Measurements from ENCODE around the gene SLC25A10.

SLC25A10 gene

GRCh38 chr17:81713556-81714411, 1.7 kb downstream of the SLC25A10 start:
- no peak for DNase-seq (ENCODE audit: low read depth, low spot score)
- no peak overlapping the region for H3K4me3 ChIP-seq (ENCODE audit: low read depth, low read length)
- POLR2A ChIA-PET, result interaction anchor here (0.7 to 2.9 kb wide), 3 partner anchors 11 to 155 kb away, joined by 3 to 14 read pairs (median 3); partner anchors contain the start of genes MCRIP1 and MRPL12
- TF ChIP-seq, protein P1, sequence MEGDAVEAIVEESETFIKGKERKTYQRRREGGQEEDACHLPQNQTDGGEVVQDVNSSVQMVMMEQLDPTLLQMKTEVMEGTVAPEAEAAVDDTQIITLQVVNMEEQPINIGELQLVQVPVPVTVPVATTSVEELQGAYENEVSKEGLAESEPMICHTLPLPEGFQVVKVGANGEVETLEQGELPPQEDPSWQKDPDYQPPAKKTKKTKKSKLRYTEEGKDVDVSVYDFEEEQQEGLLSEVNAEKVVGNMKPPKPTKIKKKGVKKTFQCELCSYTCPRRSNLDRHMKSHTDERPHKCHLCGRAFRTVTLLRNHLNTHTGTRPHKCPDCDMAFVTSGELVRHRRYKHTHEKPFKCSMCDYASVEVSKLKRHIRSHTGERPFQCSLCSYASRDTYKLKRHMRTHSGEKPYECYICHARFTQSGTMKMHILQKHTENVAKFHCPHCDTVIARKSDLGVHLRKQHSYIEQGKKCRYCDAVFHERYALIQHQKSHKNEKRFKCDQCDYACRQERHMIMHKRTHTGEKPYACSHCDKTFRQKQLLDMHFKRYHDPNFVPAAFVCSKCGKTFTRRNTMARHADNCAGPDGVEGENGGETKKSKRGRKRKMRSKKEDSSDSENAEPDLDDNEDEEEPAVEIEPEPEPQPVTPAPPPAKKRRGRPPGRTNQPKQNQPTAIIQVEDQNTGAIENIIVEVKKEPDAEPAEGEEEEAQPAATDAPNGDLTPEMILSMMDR (IDR thresholded peaks at IDR 0.05; ENCODE audit: insufficient read depth, low read length, missing control alignments), result no peak
- CTCF ChIA-PET, result interaction anchor here (1.0 to 1.4 kb wide), 6 partner anchors 10 to 149 kb away, joined by 3 to 4 read pairs (median 3); partner anchors contain the start of genes ARL16 and HGS

GRCh38 chr17:81714412-81715106, 2.5 kb downstream of the SLC25A10 start:
- TF ChIP-seq, protein P1 (IDR thresholded peaks at IDR 0.05; ENCODE audit: insufficient read depth, low read length, missing control alignments), result no peak

GRCh38 chr17:81715107-81715871, 3.2 kb downstream of the SLC25A10 start:
- CTCF ChIA-PET, result interaction anchor here (1.6 kb wide), 1 partner anchor 10 kb away, joined by 4 read pairs; no protein-coding TSS in a partner anchor
- DNase-seq (ENCODE audit: low read depth, low spot score), result no peak
- H3K4me3 ChIP-seq (ENCODE audit: low read depth, low read length), result no peak overlapping the region
- TF ChIP-seq, protein P1 (IDR thresholded peaks at IDR 0.05; ENCODE audit: insufficient read depth, low read length, missing control alignments), result no peak
- POLR2A ChIA-PET, result no interaction called here

More at GRCh38 chr17:81714412-81715106, 2.5 kb downstream of the SLC25A10 start:
- CTCF ChIA-PET, result interaction anchor here (1.6 kb wide), 1 partner anchor 11 kb away, joined by 4 read pairs; no protein-coding TSS in a partner anchor
- POLR2A ChIA-PET, result no interaction called here
- no peak overlapping the region for H3K4me3 ChIP-seq (ENCODE audit: low read depth, low read length)
- DNase-seq (ENCODE audit: low read depth, low spot score), result no peak

DNA sequence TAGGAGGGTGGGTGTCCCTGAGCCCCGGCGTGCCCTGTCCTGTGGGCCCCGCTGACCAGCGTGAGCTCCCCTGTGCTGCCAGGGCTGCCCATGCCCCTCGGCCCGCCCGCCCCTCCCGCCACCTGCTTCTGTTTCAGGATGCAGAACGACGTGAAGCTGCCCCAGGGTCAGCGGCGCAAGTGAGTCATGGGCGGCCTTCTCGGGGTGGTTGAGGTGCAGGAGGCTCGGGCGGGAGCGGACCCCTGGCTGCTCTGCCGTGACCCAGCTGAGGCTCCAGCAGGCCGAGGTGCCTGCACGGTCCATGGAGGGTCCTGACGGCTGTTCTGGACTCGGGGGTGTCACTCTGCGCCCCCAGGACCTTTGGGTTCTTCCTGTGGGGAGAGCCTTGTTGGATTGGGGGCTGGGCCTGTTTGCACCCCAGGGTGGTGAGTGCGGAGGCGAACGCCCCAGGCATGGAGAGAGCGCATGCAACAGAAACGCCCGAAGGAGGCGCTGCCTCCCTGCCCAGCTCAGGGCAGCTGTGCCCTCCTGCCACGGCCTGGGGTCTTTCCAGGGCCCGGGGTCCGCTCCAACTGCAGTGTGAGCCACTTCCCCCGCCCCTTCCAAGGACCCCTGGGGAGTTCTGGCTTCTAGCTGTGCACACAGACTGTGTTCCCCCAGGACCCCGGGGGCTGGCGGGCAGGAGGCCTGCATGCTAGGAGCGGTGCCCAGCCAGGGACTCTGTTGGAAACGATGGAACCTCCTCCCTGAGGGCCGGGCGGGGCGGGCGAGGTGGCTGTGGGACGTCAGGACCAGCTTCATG, 4.0 kb downstream of the SLC25A10 start:
- no peak overlapping the region for H3K4me3 ChIP-seq (ENCODE audit: low read depth, low read length)
- ChIA-PET CTCF (interaction anchor here (1.6 kb wide), 1 partner anchor 9 kb away, joined by 4 read pairs; no protein-coding TSS in a partner anchor), POLR2A (no interaction called here)
- TF ChIP-seq, protein P1 (IDR thresholded peaks at IDR 0.05; ENCODE audit: insufficient read depth, low read length, missing control alignments), result no peak
- no peak for DNase-seq (ENCODE audit: low read depth, low spot score)

DNA sequence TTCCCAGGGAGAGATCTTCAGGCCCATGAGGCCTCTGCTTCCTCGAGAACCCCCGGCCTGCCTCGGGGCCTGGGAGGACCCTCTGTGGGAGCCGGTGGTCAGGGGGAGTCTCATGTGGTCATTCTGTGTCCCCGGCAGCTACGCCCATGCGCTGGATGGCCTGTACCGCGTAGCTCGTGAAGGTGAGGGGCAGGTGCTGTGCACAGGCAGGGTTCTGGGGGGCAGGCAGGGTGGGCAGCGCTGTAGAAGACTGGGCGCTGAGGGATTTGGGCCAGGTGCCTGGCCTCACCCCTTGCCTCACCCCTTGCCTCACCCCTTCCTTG, 4.6 kb downstream of the SLC25A10 start:
- DNase-seq (ENCODE audit: low read depth, low spot score), result no peak
- CTCF ChIA-PET, result no interaction called here
- H3K4me3 ChIP-seq (ENCODE audit: low read depth, low read length), result no peak overlapping the region
- POLR2A ChIA-PET, result no interaction called here
- TF ChIP-seq, protein P1 (IDR thresholded peaks at IDR 0.05; ENCODE audit: insufficient read depth, low read length, missing control alignments), result no peak
